Mucosa of descending colon (tissue), 3 donors: Measurements from ENCODE around the gene THSD7B. TPM values are rescaled to one million over a fixed set of nuclear protein-coding genes. Genes with fewer than 3 reads are reported as not detected.

ENCODE experiments used
- ATAC-seq: fragments of 200-7000 bp; cut with Tn5 transposase; one replicate; pipeline ENCODE4 v1.9.1; 2020; ENCODE audit warnings: mild to moderate bottlenecking, moderate library complexity
- DNase-seq, 3 donors: peaks; one replicate each; pipeline ENCODE4 v3.0.0-alpha.2; 2020
- H3K36me3 ChIP-seq: fragments of 200-600 bp; one replicate; pipeline ENCODE4 v1.8.0; 2021; ENCODE audit warnings: low read depth, mild to moderate bottlenecking
- H3K4me1 ChIP-seq: fragments of 200-600 bp; one replicate; pipeline ENCODE4 v1.8.0; 2021; ENCODE audit warnings: low read depth, mild to moderate bottlenecking
- H3K4me3 ChIP-seq: fragments of 200-600 bp; one replicate; pipeline ENCODE4 v1.8.0; 2021; ENCODE audit warnings: mild to moderate bottlenecking
- H3K9me3 ChIP-seq: fragments of 200-600 bp; one replicate; pipeline ENCODE4 v1.8.0; 2021; ENCODE audit warnings: mild to moderate bottlenecking
- intact Hi-C, 2 donors: fragments of 100-400 bp; cut with DNase I in 1 of 2; cut with micrococcal nuclease in 1 of 2; formaldehyde crosslinking; loops; one replicate each; pipeline versions ENCODE4 v1.11.0 to v1.11.1; 2022; cut with DNase I, micrococcal nuclease
- total RNA-seq, 3 donors: library from RNA; stranded (reverse); fragmentation: NEBNext Ultra II Directional in 2 of 3; extraction: Animal tissue kit (Norgen Biotek cat#: 25700) in 2 of 3; gene quantifications; one replicate each; pipeline versions ENCODE4 v1.2.1 to v1.2.4, GENCODE V29; 2021 to 2023
- TF ChIP-seq, protein P1 (sequence below): fragments of 200-600 bp; IDR thresholded peaks from one replicate; pipeline ENCODE4 v1.8.0; 2022; ENCODE audit warnings: antibody characterized with exemption, mild to moderate bottlenecking
- donor health status: DM: no; HTN: no; CAD: no; lungs with moderate emphysema.
- donor health status: DM: no; HTN: no; CAD: no.
- donor health status: DM: no; HTN: yes; CAD: no.

Gene THSD7B
- total RNA-seq, 3 donors from 2014 or later = 0.85 TPM; not detected in 2

GRCh38 chr2:137724912-137725311 lies 959.6 kb downstream of the THSD7B start:
- H3K36me3 ChIP-seq = no peaks in the 10 kb centered on the region
- ATAC-seq = no peak
- no peak overlapping the region for H3K4me3 ChIP-seq
- H3K9me3 ChIP-seq = no peaks in the 10 kb centered on the region
- TF ChIP-seq, protein P1, sequence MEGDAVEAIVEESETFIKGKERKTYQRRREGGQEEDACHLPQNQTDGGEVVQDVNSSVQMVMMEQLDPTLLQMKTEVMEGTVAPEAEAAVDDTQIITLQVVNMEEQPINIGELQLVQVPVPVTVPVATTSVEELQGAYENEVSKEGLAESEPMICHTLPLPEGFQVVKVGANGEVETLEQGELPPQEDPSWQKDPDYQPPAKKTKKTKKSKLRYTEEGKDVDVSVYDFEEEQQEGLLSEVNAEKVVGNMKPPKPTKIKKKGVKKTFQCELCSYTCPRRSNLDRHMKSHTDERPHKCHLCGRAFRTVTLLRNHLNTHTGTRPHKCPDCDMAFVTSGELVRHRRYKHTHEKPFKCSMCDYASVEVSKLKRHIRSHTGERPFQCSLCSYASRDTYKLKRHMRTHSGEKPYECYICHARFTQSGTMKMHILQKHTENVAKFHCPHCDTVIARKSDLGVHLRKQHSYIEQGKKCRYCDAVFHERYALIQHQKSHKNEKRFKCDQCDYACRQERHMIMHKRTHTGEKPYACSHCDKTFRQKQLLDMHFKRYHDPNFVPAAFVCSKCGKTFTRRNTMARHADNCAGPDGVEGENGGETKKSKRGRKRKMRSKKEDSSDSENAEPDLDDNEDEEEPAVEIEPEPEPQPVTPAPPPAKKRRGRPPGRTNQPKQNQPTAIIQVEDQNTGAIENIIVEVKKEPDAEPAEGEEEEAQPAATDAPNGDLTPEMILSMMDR = no peak
- H3K4me1 ChIP-seq = no peaks in the 10 kb centered on the region
- intact Hi-C loops = no loop called here
- no peak for DNase-seq
